ENCODE results near the gene MAGI1.

The MAGI1 gene

DNA sequence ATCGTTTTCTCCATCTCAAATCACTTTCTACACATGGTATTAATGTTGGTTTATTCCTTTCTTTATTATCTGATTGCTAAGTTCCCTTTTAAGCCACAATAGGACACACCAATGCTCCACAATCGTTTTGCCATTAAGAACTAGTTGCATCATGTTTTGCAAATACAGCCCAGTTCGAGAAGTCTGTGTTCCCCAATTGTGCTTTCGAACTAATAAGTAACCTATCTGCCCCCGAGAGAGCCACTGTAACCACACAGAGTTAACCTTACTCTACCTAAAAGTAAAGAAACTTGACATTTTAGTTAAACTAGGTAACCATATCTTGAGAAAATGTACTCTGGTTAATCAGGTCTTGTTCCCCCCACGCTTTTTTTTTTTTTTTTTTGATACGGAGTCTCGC lies 39.1 kb downstream of the MAGI1 start:
- no peak for ATAC-seq
- TF ChIP-seq, protein P1, sequence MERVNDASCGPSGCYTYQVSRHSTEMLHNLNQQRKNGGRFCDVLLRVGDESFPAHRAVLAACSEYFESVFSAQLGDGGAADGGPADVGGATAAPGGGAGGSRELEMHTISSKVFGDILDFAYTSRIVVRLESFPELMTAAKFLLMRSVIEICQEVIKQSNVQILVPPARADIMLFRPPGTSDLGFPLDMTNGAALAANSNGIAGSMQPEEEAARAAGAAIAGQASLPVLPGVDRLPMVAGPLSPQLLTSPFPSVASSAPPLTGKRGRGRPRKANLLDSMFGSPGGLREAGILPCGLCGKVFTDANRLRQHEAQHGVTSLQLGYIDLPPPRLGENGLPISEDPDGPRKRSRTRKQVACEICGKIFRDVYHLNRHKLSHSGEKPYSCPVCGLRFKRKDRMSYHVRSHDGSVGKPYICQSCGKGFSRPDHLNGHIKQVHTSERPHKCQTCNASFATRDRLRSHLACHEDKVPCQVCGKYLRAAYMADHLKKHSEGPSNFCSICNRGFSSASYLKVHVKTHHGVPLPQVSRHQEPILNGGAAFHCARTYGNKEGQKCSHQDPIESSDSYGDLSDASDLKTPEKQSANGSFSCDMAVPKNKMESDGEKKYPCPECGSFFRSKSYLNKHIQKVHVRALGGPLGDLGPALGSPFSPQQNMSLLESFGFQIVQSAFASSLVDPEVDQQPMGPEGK (CRISPR knock-in tag; IDR thresholded peaks at IDR 0.05; ENCODE audit: borderline replicate concordance): no peak
- TF ChIP-seq ZNF70 (CRISPR knock-in tag; IDR thresholded peaks at IDR 0.05): no peak
- no peak for TF ChIP-seq ZFP30 (CRISPR knock-in tag; IDR thresholded peaks at IDR 0.05)
- TF ChIP-seq ZC3H10 (CRISPR knock-in tag; IDR thresholded peaks at IDR 0.05): no peak
- TF ChIP-seq RARB (CRISPR knock-in tag; IDR thresholded peaks at IDR 0.05): no peak
- TF ChIP-seq TCF4 (CRISPR knock-in tag; IDR thresholded peaks at IDR 0.05; ENCODE audit: borderline replicate concordance): no peak
- TF ChIP-seq SNAI2 (CRISPR knock-in tag; IDR thresholded peaks at IDR 0.05): no peak
- TF ChIP-seq PPARA (CRISPR knock-in tag; IDR thresholded peaks at IDR 0.05; ENCODE audit: borderline replicate concordance): no peak
- no peak for TF ChIP-seq ESRRG (CRISPR knock-in tag; IDR thresholded peaks at IDR 0.05)
- no peak for TF ChIP-seq ZFP3 (CRISPR knock-in tag; IDR thresholded peaks at IDR 0.05)
- TF ChIP-seq, protein P2, sequence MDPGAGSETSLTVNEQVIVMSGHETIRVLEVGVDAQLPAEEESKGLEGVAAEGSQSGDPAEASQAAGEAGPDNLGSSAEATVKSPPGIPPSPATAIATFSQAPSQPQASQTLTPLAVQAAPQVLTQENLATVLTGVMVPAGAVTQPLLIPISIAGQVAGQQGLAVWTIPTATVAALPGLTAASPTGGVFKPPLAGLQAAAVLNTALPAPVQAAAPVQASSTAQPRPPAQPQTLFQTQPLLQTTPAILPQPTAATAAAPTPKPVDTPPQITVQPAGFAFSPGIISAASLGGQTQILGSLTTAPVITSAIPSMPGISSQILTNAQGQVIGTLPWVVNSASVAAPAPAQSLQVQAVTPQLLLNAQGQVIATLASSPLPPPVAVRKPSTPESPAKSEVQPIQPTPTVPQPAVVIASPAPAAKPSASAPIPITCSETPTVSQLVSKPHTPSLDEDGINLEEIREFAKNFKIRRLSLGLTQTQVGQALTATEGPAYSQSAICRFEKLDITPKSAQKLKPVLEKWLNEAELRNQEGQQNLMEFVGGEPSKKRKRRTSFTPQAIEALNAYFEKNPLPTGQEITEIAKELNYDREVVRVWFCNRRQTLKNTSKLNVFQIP (CRISPR knock-in tag; IDR thresholded peaks at IDR 0.05; ENCODE audit: borderline replicate concordance, low read depth): no peak
- TF ChIP-seq BACH2 (CRISPR knock-in tag; IDR thresholded peaks at IDR 0.05; ENCODE audit: borderline replicate concordance): no peak

DNA sequence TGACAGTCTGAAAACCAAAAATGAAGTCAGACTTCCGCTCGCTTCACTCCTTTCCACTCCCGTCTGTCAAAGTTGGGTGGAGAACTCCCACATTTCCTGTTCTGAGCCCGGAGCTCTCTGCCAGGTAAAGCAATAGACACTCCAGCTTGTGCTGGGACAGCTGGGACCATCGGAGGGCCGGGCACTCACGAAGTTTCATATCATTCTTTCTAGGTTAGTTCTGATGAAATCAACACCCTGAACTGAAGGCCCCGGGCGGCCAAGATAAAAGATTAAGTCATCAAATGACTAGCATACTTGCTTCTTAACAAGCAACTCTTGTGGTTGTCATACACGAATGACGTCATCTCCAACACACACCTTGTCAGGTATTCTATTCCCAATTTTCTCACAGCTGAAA lies 42.1 kb downstream of the MAGI1 start:
- no peak for ATAC-seq
- no peak for TF ChIP-seq ZNF70 (CRISPR knock-in tag; IDR thresholded peaks at IDR 0.05)
- TF ChIP-seq OSR1 (CRISPR knock-in tag; IDR thresholded peaks at IDR 0.05): no peak
- TF ChIP-seq, protein P2 (CRISPR knock-in tag; IDR thresholded peaks at IDR 0.05; ENCODE audit: borderline replicate concordance, low read depth): no peak
- TF ChIP-seq, protein P3, sequence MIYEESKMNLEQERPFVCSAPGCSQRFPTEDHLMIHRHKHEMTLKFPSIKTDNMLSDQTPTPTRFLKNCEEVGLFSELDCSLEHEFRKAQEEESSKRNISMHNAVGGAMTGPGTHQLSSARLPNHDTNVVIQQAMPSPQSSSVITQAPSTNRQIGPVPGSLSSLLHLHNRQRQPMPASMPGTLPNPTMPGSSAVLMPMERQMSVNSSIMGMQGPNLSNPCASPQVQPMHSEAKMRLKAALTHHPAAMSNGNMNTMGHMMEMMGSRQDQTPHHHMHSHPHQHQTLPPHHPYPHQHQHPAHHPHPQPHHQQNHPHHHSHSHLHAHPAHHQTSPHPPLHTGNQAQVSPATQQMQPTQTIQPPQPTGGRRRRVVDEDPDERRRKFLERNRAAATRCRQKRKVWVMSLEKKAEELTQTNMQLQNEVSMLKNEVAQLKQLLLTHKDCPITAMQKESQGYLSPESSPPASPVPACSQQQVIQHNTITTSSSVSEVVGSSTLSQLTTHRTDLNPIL (CRISPR knock-in tag; IDR thresholded peaks at IDR 0.05; ENCODE audit: low read depth): no peak
- no peak for TF ChIP-seq TCF4 (CRISPR knock-in tag; IDR thresholded peaks at IDR 0.05; ENCODE audit: borderline replicate concordance)
- TF ChIP-seq, protein P4, sequence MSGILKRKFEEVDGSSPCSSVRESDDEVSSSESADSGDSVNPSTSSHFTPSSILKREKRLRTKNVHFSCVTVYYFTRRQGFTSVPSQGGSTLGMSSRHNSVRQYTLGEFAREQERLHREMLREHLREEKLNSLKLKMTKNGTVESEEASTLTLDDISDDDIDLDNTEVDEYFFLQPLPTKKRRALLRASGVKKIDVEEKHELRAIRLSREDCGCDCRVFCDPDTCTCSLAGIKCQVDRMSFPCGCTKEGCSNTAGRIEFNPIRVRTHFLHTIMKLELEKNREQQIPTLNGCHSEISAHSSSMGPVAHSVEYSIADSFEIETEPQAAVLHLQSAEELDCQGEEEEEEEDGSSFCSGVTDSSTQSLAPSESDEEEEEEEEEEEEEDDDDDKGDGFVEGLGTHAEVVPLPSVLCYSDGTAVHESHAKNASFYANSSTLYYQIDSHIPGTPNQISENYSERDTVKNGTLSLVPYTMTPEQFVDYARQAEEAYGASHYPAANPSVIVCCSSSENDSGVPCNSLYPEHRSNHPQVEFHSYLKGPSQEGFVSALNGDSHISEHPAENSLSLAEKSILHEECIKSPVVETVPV (CRISPR knock-in tag; IDR thresholded peaks at IDR 0.05): no peak
- TF ChIP-seq ZFP30 (CRISPR knock-in tag; IDR thresholded peaks at IDR 0.05): no peak
- no peak for TF ChIP-seq ESRRG (CRISPR knock-in tag; IDR thresholded peaks at IDR 0.05)
- TF ChIP-seq, protein P5, sequence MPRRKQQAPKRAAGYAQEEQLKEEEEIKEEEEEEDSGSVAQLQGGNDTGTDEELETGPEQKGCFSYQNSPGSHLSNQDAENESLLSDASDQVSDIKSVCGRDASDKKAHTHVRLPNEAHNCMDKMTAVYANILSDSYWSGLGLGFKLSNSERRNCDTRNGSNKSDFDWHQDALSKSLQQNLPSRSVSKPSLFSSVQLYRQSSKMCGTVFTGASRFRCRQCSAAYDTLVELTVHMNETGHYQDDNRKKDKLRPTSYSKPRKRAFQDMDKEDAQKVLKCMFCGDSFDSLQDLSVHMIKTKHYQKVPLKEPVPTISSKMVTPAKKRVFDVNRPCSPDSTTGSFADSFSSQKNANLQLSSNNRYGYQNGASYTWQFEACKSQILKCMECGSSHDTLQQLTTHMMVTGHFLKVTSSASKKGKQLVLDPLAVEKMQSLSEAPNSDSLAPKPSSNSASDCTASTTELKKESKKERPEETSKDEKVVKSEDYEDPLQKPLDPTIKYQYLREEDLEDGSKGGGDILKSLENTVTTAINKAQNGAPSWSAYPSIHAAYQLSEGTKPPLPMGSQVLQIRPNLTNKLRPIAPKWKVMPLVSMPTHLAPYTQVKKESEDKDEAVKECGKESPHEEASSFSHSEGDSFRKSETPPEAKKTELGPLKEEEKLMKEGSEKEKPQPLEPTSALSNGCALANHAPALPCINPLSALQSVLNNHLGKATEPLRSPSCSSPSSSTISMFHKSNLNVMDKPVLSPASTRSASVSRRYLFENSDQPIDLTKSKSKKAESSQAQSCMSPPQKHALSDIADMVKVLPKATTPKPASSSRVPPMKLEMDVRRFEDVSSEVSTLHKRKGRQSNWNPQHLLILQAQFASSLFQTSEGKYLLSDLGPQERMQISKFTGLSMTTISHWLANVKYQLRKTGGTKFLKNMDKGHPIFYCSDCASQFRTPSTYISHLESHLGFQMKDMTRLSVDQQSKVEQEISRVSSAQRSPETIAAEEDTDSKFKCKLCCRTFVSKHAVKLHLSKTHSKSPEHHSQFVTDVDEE (CRISPR knock-in tag; IDR thresholded peaks at IDR 0.05): no peak
- TF ChIP-seq ZFP3 (CRISPR knock-in tag; IDR thresholded peaks at IDR 0.05): no peak
- TF ChIP-seq BACH2 (CRISPR knock-in tag; IDR thresholded peaks at IDR 0.05; ENCODE audit: borderline replicate concordance): no peak
- TF ChIP-seq ZNF565 (CRISPR knock-in tag; conservative IDR thresholded peaks at IDR 0.05; ENCODE audit: low read depth): no peak
- TF ChIP-seq ISL1 (CRISPR knock-in tag; IDR thresholded peaks at IDR 0.05): no peak
- no peak for TF ChIP-seq TOX (CRISPR knock-in tag; IDR thresholded peaks at IDR 0.05; ENCODE audit: borderline replicate concordance)
- TF ChIP-seq, protein P1 (CRISPR knock-in tag; IDR thresholded peaks at IDR 0.05; ENCODE audit: borderline replicate concordance): no peak
